ENCODE data around the gene MAGI2.
"Not testable (repeated sequence)": the region's sequence is repeated elsewhere in the genome, so short reads cannot be mapped to it uniquely, and the experiment has no call there.

Gene MAGI2

DNA sequence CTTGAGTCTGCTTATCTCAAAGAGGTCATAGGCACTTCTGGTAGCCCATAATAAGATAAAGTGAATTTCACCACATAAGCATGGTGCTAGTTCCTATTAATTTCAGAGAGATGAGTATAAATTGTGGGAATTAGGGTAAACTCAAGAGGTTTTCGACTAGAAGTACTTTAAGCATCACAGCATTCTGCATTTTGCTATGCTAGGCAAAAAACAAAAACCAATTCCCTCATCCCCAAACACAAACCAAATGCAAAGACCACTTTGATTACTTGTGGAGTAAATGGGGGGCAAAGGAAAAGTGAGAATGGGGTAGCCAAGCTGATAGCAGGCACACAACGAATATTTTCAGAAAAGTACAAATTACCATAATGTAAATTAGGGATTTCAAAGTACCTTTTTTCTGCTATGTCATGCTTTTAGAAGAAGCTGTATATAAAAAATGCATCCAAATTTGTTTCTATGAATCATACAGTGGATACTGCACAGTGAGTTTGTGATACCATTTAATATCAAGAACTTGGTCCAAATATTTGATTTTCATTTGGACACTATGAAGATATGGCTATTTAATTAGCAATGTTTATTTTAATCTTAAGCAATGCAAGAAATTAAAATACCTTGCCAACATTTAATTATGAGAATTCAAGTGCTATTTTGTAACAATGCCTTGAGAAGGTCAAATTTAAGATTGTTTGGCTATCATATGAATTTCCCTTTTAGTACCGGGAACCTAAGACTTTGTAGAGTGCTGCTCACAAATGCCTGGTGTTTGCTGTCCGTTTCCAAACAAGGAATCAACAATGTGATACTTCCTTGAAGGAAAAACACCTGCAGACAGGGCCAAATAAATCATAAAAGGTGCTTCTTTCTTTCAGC, 1199.4 kb downstream of the MAGI2 start:
- DNase-seq: no peak

DNA sequence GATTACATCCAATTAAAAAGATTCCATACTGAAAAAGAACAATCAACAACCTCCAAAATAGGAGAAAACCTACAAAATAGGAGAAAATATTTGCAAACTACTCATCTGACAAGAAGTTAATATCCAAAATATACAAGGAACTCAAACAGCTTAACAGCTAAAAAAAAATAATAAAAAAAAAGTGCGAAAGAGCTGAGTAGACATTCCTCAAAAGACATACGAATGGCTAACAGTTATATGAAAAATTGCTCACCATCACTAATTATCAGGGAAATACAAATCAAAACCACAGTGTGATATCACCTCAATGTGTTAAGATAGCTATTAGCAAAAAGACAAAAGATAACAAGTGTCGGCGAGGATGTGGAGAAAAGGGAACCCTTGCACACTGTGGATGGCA, 1204.6 kb downstream of the MAGI2 start:
- no peak for DNase-seq

DNA sequence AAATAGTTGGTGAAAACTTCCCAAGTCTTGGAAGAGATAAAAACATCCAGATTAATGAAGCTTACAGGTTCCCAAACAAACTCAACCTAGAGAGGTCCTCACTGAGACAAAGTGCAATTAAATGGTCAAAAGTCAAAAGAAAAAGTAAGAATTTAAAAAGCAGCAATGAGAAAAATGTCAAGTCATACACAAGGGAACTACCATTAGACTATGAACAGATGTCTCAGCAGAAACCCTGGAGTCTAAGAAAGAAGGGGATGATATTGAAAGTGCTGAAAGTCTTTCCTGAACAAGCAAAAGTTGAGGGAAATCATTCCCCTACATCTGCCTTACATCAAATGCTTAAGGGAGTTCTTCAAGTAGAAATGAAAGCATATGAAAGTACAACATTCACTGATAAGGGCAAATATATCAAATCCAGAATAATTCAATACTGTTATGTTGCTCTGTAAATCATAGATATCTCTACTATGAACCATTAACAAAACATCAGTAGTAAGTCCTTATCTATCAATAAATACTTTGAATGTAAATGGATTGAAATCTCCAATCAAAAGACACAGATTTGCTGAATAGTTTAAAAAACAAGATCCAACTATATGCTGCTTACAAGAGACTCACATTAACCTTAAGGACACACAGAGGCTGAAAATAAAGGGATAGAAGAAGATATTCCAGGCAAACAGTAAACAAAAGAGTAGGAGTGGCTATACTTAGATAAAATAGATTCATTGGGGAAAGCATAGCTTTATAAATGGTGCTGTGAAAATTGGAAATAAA, 1205.4 kb downstream of the MAGI2 start:
- no peak for DNase-seq

DNA sequence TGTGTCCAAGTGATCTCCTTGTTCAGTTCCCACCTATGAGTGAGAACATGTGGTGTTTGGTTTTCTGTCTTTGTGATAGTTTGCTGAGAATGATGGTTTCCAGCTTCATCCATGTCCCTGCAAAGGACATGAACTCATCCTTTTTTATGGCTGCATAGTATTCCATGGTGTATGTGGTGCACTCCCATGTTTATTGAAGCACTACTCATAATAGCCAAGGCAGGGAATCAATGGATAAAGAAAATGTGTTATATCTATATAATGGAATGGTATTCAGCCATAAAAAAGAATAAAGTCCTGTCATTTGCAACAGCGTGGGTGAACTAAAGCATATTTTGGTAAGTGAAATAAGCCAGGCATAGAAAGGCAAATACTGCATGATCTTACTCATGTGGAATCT, 1213.3 kb downstream of the MAGI2 start:
- DNase-seq: not testable (repeated sequence)

DNA sequence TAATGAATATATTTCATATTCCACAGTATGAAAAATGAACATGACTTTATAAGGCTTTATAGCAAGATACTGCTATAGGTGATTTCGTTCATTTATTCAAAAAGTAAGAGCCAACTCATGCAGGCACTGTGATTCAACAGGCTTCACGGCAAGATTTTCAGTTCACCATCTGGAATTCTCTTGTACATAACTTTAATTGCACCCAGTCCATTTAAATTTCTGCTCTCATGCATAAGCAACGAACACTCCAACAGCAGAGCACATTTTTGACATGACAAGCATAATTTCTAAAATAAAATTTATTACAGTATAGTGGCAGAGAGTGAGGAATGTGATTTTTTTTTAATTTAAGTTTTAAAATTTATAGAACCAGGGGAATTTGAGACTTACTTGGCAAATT, 1218.8 kb downstream of the MAGI2 start:
- no peak for DNase-seq

DNA sequence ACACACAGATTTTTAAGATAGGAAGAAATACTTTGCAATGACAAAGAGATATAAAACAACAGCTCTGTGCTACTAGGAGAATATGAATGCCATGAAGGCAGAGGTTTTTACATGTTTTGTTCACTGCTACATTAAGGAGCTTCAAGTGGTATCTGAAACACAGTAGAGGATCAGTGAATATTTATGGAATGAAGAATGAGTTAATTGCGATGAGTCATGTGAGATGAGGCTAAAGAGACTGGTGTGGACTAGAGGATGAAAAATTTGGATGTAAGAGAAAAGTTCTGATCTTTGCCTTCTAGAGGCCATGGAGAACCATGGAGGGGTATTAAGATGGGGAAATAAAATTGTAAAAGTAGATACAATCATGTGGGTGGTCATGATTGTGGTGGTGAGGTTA, 1220.7 kb downstream of the MAGI2 start:
- no peak for DNase-seq

DNA sequence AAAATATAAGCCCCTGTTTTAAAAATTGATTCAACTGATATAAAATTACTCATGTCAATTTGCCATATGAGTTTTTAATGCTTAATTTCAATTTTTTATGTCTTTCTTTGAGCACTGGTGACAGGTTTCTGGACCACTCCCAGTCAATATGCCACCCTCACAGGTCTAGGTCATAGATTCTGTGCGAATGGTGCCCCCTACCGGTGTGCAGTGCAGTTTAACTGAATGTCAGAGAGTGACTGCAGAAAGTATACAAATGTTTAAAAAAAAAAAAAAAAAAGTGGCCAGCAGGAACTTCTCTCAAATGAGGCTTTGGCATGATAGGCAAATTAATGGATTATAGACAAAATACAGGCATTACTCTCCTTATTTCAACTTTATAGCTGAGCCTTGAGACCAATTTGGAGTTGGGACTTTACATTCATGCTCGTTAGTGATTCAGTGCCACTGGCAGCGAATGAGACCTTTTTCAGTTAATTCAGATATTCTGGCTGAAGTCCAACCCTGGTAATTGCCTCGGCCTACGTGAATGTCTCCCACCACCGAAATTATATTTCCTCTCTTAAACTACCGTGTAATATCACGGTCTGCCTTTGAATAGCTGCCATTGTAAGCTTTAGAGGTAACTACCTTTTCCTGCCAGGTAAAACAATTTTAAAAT, 1227.3 kb downstream of the MAGI2 start:
- no peak for DNase-seq

DNA sequence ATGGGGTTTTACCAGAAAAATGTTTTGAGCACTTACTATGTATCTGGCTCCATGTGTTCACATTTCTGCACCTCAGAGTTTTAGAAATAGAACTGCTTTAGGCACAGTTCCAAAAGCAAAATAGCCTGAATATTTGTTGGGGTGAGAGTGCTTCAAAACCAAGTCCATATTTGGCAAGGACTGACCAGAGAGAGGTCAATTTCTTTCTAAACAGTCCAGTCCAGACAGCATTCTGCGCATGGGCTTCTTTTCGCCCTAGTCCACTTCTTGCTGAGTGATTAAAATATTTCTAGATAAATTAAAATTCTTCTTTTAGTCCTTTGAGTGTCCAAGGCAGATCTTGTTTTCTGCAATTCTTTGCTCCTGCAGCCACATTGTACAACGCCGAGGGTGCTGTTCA, 1227.9 kb downstream of the MAGI2 start:
- no peak for DNase-seq

DNA sequence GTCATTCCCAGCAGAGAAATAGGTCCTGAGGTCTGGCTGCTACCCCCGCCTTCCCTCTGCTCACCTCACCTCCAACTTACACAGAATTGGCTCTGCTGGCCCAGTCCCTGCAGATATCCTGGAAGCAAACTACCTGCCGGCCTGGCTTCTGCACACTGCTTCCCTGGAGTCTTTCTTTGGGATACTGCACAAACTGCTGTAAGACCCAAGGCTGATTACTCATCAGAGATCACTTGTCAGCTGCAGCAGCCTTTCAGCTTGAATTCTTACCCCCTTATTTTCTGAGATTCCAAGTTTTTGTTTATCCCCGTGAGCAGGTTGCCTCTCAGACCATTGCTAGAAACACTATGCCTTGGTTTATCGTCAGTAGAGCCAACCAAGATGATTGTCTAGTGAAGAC, 1228.5 kb downstream of the MAGI2 start:
- DNase-seq: no peak

GRCh38 chr7:78223598-78223997, 1229.9 kb downstream of the MAGI2 start:
- DNase-seq: no peak

GRCh38 chr7:78222001-78222751, 1231.3 kb downstream of the MAGI2 start:
- DNase-seq: no peak

DNA sequence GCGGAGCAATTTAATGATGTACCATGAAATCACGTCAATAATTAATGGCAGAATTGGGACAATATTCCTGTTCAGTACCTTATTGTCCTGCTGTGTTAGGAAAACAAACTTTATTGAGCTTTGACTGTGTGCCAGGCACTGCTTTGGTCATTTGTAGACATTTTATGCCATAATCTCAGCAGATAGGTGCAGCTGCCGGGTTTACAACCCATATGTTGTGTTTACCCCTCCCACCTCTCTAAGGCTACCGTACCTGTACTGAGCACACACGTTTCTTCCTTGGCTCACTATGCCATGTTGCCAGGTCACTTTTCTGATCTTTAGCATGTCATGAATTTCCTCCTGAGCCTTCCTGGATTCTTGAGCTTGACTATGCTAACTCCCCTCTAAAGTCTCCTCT, 1232.7 kb downstream of the MAGI2 start:
- DNase-seq: no peak

- no peak for DNase-seq
Measured at GRCh38 chr7:78218876-78219275, 1234.6 kb downstream of the MAGI2 start.

GRCh38 chr7:78218051-78218450, 1235.4 kb downstream of the MAGI2 start:
- DNase-seq: no peak

GRCh38 chr7:78215199-78215598, 1238.3 kb downstream of the MAGI2 start:
- DNase-seq: no peak

- DNase-seq: no peak
Measured at GRCh38 chr7:78213402-78213801, 1240.1 kb downstream of the MAGI2 start.

DNA sequence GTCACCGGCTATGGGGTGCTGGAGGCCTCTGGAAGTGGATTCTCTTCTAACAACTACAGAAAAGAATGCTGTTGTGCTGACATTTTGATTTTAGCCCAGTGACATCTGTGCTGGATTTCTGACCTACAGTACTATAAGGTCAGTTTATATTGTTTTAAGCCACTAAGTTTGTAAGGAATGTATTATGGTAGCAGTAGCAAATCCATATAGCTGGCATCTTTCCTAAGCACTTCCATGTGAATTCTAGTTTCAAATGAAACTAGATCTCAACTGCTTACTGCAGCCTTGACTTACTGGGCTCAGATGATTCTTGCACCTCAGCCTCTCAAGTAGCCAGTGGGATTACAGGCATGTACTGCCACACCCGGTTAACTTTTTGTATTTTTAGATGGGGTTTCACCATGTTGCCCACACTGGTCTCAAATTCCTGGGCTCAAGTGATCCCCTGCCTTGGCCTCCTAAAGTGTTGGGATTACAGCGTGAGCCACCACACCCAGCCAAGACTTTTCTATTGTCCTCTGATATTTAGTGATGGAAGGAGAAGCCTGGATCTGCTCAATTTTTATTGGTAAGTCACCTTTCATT, 1240.9 kb downstream of the MAGI2 start:
- no peak for DNase-seq

- DNase-seq: no peak
Measured at GRCh38 chr7:78207269-78207668, 1246.2 kb downstream of the MAGI2 start.

DNA sequence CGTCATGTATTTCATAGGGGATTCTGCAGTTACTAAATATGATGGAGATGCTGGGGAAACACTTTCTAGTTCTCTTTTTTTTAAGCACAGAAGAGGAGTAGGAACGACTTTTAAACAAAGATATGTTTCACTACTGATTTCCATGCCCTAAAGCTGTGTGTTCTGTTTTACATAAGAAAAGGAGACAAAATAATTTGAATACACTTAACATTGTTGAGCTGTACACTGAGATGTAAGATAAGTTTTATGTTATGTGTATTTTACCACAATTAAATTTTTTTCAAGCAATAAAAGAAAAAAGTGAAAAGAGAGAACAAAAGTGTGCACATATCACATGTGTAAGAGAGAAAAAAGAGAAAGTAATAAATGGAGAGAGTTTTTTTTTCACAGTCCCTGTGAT, 1246.7 kb downstream of the MAGI2 start:
- DNase-seq: no peak

GRCh38 chr7:78203042-78203720, 1250.3 kb downstream of the MAGI2 start:
- no peak for DNase-seq

GRCh38 chr7:78198756-78199155, 1254.7 kb downstream of the MAGI2 start:
- no peak for DNase-seq

- DNase-seq: no peak
Measured at GRCh38 chr7:78197447-78197846, 1256.0 kb downstream of the MAGI2 start.
